ENCODE data around the gene SARS2.
"Not testable (repeated sequence)": the region's sequence is repeated elsewhere in the genome, so short reads cannot be mapped to it uniquely, and the experiment has no call there.

The SARS2 gene

GRCh38 chr19:38945562-38946228 is 15.1 kb upstream of the SARS2 start:
- no peak for DNase-seq

GRCh38 chr19:38944981-38945506 is 14.5 kb upstream of the SARS2 start:
- no peak for DNase-seq

- DNase-seq, result no peak
Measured at GRCh38 chr19:38942471-38943181, 12.1 kb upstream of the SARS2 start.

GRCh38 chr19:38941979-38942378 is 11.4 kb upstream of the SARS2 start:
- DNase-seq, result no peak

- DNase-seq, result not testable (repeated sequence)
Measured at GRCh38 chr19:38941466-38941865, 10.9 kb upstream of the SARS2 start.

GRCh38 chr19:38939957-38940356 is 9.4 kb upstream of the SARS2 start:
- DNase-seq, result no peak

GRCh38 chr19:38933544-38933943 is 3.0 kb upstream of the SARS2 start:
- no peak for DNase-seq

- DNase-seq, result peak; percentile 80
Measured at GRCh38 chr19:38932425-38933179, 2.0 kb upstream of the SARS2 start.

GRCh38 chr19:38931521-38931793 is 894 bp upstream of the SARS2 start:
- no peak for DNase-seq

GRCh38 chr19:38930776-38931520 is 385 bp upstream of the SARS2 start, which contains the start of gene MRPS12:
MRPS12 (plus strand) TSS chr19:38930944; CDS start chr19:38931295, 351 bp downstream.
- DNase-seq, result peak; percentile 100

- DNase-seq, result no peak
Measured at GRCh38 chr19:38928391-38929001, 2.1 kb downstream of the SARS2 start.

GRCh38 chr19:38924388-38924787 is 6.2 kb downstream of the SARS2 start:
- DNase-seq, result no peak

- DNase-seq, result no peak
Measured at GRCh38 chr19:38922482-38922881, 8.1 kb downstream of the SARS2 start.

- DNase-seq, result no peak
Measured at GRCh38 chr19:38921420-38922274, 8.9 kb downstream of the SARS2 start.

GRCh38 chr19:38920602-38921419 is 9.8 kb downstream of the SARS2 start:
- DNase-seq, result no peak

- DNase-seq, result no peak
Measured at GRCh38 chr19:38919837-38920601, 10.5 kb downstream of the SARS2 start.

GRCh38 chr19:38918526-38918925 is 12.0 kb downstream of the SARS2 start:
- DNase-seq, result no peak

- DNase-seq, result peak; percentile 53
Measured at GRCh38 chr19:38917921-38918491, 12.6 kb downstream of the SARS2 start.

GRCh38 chr19:38917516-38917915 is 13.0 kb downstream of the SARS2 start:
- no peak for DNase-seq

All from hematopoietic multipotent progenitor cell treated with erythropoietin and hydrocortisone succinate and interleukin-3 and kit ligand, for 6 days (in vitro differentiated cells).